Measurements from ENCODE around the gene CSNK1E.

- TF ChIP-seq POLR2AphosphoS5 (IDR thresholded peaks at IDR 0.05) (no peak), POLR2A (IDR thresholded peaks at IDR 0.05) (no peak), CTCF (IDR thresholded peaks at IDR 0.05) (no peak)
These were observed 36.5 kb upstream of the CSNK1E start for GRCh38 chr22:38353701-38354100.
